ENCODE results near the gene KMT2D.

KMT2D gene

GRCh38 chr12:49055978-49056754 is 4.4 kb downstream of the KMT2D start:
- DNase-seq (ENCODE audit: extremely low spot score, insufficient read length, low read depth) (peak; percentile 70), FAIRE-seq (peak; percentile 98)

- DNase-seq (ENCODE audit: extremely low spot score, insufficient read length, low read depth) (no peak), FAIRE-seq (no peak)
Measured at GRCh38 chr12:49055092-49055491, 5.5 kb downstream of the KMT2D start.

GRCh38 chr12:49054524-49054923 is 6.1 kb downstream of the KMT2D start:
- DNase-seq (ENCODE audit: extremely low spot score, insufficient read length, low read depth), result no peak
- no peak for FAIRE-seq

- no peak for FAIRE-seq
Measured at GRCh38 chr12:49054096-49054495, 6.5 kb downstream of the KMT2D start.

GRCh38 chr12:49052451-49053208 is 8.0 kb downstream of the KMT2D start:
- FAIRE-seq, result no peak

More at GRCh38 chr12:49054096-49054495, 6.5 kb downstream of the KMT2D start:
- no peak for DNase-seq (ENCODE audit: extremely low spot score, insufficient read length, low read depth)

GRCh38 chr12:49051777-49052438 is 8.7 kb downstream of the KMT2D start:
- FAIRE-seq (no peak), DNase-seq (ENCODE audit: extremely low spot score, insufficient read length, low read depth) (no peak)

More at GRCh38 chr12:49052451-49053208, 8.0 kb downstream of the KMT2D start:
- no peak for DNase-seq (ENCODE audit: extremely low spot score, insufficient read length, low read depth)

- FAIRE-seq, result no peak
- no peak for DNase-seq (ENCODE audit: extremely low spot score, insufficient read length, low read depth)
Measured at GRCh38 chr12:49051373-49051764, 9.2 kb downstream of the KMT2D start.

- DNase-seq (ENCODE audit: extremely low spot score, insufficient read length, low read depth), result no peak
- no peak for FAIRE-seq
Measured at GRCh38 chr12:49050507-49051372, 9.9 kb downstream of the KMT2D start.

- FAIRE-seq (no peak), DNase-seq (ENCODE audit: extremely low spot score, insufficient read length, low read depth) (no peak)
Measured at GRCh38 chr12:49049566-49050224, 10.9 kb downstream of the KMT2D start.

- DNase-seq (ENCODE audit: extremely low spot score, insufficient read length, low read depth) (no peak), FAIRE-seq (no peak)
Measured at GRCh38 chr12:49048953-49049352, 11.6 kb downstream of the KMT2D start.

GRCh38 chr12:49046129-49046895 is 14.3 kb downstream of the KMT2D start:
- DNase-seq (ENCODE audit: extremely low spot score, insufficient read length, low read depth), result no peak
- no peak for FAIRE-seq

- FAIRE-seq (no peak), DNase-seq (ENCODE audit: extremely low spot score, insufficient read length, low read depth) (no peak)
Measured at GRCh38 chr12:49044660-49045059, 15.9 kb downstream of the KMT2D start.

GRCh38 chr12:49043856-49044258 is 16.7 kb downstream of the KMT2D start:
- FAIRE-seq (peak; percentile 76), DNase-seq (ENCODE audit: extremely low spot score, insufficient read length, low read depth) (peak; percentile 50)

- FAIRE-seq (no peak), DNase-seq (ENCODE audit: extremely low spot score, insufficient read length, low read depth) (no peak)
Measured at GRCh38 chr12:49043241-49043640, 17.4 kb downstream of the KMT2D start.

- DNase-seq (ENCODE audit: extremely low spot score, insufficient read length, low read depth), result no peak
- FAIRE-seq, result no peak
Measured at GRCh38 chr12:49041881-49042484, 18.6 kb downstream of the KMT2D start.

- DNase-seq (ENCODE audit: extremely low spot score, insufficient read length, low read depth) (no peak), FAIRE-seq (no peak)
Measured at GRCh38 chr12:49041036-49041880, 19.3 kb downstream of the KMT2D start.

GRCh38 chr12:49040364-49040855 is 20.2 kb downstream of the KMT2D start:
- FAIRE-seq, result no peak
- DNase-seq (ENCODE audit: extremely low spot score, insufficient read length, low read depth), result no peak

Measured in GM18507 (cell line).